ENCODE data around the gene SASH3.

The SASH3 gene

GRCh38 chrX:129760155-129760554 lies 19.6 kb upstream of the SASH3 start:
- no peak for DNase-seq

GRCh38 chrX:129760981-129761380 lies 18.8 kb upstream of the SASH3 start:
- no peak for DNase-seq

- DNase-seq: no peak
Measured at GRCh38 chrX:129761596-129761995, 18.2 kb upstream of the SASH3 start.

- DNase-seq: no peak
Measured at GRCh38 chrX:129762448-129762847, 17.3 kb upstream of the SASH3 start.

GRCh38 chrX:129763666-129764065 lies 16.1 kb upstream of the SASH3 start:
- no peak for DNase-seq

- no peak for DNase-seq
Measured at GRCh38 chrX:129768186-129768585, 11.6 kb upstream of the SASH3 start.

GRCh38 chrX:129768586-129769466 lies 10.9 kb upstream of the SASH3 start:
- DNase-seq: no peak

- DNase-seq: no peak
Measured at GRCh38 chrX:129769467-129770154, 10.1 kb upstream of the SASH3 start.

GRCh38 chrX:129771266-129771995 lies 8.3 kb upstream of the SASH3 start:
- DNase-seq: no peak

- no peak for DNase-seq
Measured at GRCh38 chrX:129772796-129773431, 6.8 kb upstream of the SASH3 start.

- DNase-seq: no peak
Measured at GRCh38 chrX:129773649-129774458, 5.9 kb upstream of the SASH3 start.

- DNase-seq: no peak
Measured at GRCh38 chrX:129777218-129778030, 2.3 kb upstream of the SASH3 start.

- no peak for DNase-seq
Measured at GRCh38 chrX:129779086-129779672, 570 bp upstream of the SASH3 start.

- DNase-seq: no peak
Measured at GRCh38 chrX:129780441-129781105, 824 bp downstream of the SASH3 start.

GRCh38 chrX:129781134-129781672 lies 1.5 kb downstream of the SASH3 start:
- no peak for DNase-seq

GRCh38 chrX:129781680-129782495 lies 2.1 kb downstream of the SASH3 start:
- no peak for DNase-seq

GRCh38 chrX:129782706-129783105 lies 3.0 kb downstream of the SASH3 start:
- DNase-seq: no peak

- no peak for DNase-seq
Measured at GRCh38 chrX:129783291-129783713, 3.6 kb downstream of the SASH3 start.

GRCh38 chrX:129784371-129784770 lies 4.6 kb downstream of the SASH3 start:
- DNase-seq: no peak

Data from NCI-H1930 (cell line).